Measurements from ENCODE around the gene POLR2C.

The POLR2C gene

DNA sequence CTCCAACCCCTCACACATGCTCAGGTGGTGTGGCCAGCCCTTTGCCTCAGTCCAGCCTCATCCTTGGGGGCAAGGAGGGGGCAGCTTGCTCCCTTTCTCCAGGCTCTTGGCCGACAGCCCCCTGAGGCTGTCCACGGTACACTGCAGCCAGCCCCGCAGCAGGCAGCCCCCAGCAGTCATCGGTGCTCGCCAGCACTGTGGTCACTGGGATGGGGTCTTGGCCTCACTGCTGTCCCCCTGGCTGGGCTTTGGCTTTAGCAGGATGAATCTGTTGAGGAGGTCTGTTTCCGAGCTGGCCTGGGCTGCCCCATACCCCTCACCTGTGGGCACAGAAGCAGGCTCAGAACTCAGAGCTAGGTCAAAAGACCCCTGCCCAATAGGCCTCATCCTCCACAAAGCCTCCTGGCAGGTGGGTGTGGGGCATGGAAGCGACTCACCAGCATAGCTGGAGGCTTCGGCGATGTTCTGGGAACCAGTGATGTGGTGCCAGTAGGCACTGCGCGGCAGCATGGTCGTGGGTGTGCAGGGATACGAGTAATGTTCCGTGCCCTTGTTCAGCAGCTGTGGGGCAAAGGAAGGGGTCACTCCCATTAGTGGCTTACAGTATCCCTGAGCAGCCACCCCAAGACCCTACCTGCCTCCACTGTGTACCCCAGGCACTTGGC is 10.8 kb downstream of the POLR2C start:
- H3K4me3 ChIP-seq (ENCODE audit: low read depth, low read length), result no peak overlapping the region
- TF ChIP-seq, protein P1, sequence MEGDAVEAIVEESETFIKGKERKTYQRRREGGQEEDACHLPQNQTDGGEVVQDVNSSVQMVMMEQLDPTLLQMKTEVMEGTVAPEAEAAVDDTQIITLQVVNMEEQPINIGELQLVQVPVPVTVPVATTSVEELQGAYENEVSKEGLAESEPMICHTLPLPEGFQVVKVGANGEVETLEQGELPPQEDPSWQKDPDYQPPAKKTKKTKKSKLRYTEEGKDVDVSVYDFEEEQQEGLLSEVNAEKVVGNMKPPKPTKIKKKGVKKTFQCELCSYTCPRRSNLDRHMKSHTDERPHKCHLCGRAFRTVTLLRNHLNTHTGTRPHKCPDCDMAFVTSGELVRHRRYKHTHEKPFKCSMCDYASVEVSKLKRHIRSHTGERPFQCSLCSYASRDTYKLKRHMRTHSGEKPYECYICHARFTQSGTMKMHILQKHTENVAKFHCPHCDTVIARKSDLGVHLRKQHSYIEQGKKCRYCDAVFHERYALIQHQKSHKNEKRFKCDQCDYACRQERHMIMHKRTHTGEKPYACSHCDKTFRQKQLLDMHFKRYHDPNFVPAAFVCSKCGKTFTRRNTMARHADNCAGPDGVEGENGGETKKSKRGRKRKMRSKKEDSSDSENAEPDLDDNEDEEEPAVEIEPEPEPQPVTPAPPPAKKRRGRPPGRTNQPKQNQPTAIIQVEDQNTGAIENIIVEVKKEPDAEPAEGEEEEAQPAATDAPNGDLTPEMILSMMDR (IDR thresholded peaks at IDR 0.05; ENCODE audit: low read depth, low read length), result no peak
- in situ Hi-C loops (cut with HindIII; ENCODE audit: low sequenced_read_pairs), result no loop called here
- DNase-seq (ENCODE audit: low read depth, low spot score), result no peak

DNA sequence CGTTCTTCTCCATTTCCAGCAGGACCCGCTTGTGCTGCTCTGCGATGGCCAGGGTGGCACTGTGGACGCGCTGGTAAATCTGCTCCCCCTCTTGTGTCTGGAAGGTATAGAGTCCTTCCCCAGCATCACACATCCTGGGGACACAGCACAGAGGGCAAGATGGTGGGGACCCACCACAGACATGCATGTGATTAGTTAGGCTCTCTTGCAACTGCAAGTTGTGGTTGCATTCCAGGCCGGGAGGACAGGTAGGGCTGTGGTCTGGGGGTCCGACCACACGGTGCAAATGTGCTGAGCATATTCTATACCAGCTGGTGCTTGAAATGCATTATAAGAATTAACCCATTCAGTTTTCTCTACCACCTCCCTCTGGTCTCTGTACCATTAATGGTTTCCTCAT is 11.4 kb downstream of the POLR2C start:
- DNase-seq (ENCODE audit: low read depth, low spot score), result no peak
- in situ Hi-C loops (cut with HindIII; ENCODE audit: low sequenced_read_pairs), result no loop called here
- TF ChIP-seq, protein P1 (IDR thresholded peaks at IDR 0.05; ENCODE audit: low read depth, low read length), result no peak
- no peak overlapping the region for H3K4me3 ChIP-seq (ENCODE audit: low read depth, low read length)

DNA sequence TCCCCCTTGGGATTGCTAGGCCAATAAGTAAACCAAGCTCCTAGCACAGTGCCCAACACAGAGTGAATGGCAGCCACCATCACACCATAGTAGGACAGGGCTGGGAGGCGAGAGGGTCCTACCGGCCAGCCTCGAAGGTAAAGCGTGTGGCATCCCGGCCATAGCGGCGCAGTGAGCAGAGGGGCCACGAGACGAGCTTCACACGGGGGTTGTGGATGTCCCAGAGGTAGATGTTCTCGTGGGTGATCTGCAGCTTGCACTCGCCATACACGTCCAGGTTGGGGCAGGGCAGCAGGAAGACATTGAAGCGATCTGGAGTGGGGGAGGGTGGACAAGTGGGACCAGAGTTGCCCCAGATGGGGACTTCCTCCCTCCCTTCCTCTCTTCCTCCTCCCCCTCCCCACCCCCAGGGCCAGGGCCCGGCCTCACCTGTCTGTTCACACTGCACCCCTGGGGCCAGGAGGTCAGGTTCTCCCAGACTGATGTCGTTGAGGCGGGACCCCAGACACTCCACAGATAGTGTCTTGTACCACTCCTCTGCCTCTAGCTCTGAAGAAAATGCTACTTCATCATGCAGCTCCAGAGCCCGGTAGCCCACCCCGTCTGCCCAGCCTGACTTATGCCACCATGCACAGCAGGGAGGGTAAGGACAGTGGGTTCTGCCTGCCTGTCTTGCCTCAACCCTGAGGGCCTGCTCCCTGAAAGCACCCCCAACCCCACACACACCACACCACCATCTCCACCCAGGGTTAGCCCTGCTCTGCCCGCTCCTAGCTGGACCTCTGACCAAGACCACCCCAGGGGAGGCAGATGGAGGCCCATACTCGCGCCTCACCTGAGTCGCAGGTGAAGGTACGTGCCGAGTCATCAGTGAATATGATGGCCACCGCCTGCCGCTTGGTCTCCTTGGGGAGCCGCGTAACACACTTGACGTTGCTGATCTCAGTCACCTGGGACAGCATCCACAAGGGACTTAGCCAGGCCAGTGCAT is 12.5 kb downstream of the POLR2C start:
- TF ChIP-seq, protein P1 (IDR thresholded peaks at IDR 0.05; ENCODE audit: low read depth, low read length), result no peak
- in situ Hi-C loops (cut with HindIII; ENCODE audit: low sequenced_read_pairs), result no loop called here
- no peak for DNase-seq (ENCODE audit: low read depth, low spot score)
- no peak overlapping the region for H3K4me3 ChIP-seq (ENCODE audit: low read depth, low read length)

DNA sequence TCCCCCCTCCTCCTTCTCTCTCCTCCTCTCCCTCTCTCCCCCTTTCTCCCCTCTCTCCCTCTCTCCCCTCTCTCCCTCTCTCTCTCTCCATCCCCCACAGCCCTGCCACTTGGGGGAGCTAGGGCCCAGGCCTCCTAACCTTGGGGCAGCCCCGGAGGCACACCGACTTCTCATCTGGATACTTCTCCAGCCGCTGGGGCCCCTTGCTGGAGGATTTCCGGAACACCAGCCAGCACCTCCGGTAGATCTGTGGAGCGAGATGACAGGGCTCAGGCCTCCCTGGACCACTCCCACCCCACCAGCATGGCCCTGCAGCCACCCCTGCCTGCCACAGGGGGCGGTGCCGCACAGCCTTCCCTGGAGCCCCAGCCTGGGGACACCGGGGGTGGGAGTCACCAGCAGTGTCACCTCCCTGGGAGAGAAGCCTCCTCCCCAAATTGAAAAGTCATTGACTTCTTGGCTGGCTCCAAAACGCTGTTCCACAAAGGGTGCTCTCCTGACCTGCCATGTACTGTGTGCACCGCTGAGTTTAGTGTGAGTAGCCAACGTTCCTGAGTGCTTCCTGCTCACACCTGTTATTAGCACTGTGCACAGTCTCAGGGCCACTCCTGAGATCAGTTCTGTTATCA is 13.3 kb downstream of the POLR2C start:
- TF ChIP-seq, protein P1 (IDR thresholded peaks at IDR 0.05; ENCODE audit: low read depth, low read length), result peak; percentile 84
- no peak overlapping the region for H3K4me3 ChIP-seq (ENCODE audit: low read depth, low read length)
- in situ Hi-C loops (cut with HindIII; ENCODE audit: low sequenced_read_pairs), result no loop called here
- peak; percentile 43 for DNase-seq (ENCODE audit: low read depth, low spot score)

DNA sequence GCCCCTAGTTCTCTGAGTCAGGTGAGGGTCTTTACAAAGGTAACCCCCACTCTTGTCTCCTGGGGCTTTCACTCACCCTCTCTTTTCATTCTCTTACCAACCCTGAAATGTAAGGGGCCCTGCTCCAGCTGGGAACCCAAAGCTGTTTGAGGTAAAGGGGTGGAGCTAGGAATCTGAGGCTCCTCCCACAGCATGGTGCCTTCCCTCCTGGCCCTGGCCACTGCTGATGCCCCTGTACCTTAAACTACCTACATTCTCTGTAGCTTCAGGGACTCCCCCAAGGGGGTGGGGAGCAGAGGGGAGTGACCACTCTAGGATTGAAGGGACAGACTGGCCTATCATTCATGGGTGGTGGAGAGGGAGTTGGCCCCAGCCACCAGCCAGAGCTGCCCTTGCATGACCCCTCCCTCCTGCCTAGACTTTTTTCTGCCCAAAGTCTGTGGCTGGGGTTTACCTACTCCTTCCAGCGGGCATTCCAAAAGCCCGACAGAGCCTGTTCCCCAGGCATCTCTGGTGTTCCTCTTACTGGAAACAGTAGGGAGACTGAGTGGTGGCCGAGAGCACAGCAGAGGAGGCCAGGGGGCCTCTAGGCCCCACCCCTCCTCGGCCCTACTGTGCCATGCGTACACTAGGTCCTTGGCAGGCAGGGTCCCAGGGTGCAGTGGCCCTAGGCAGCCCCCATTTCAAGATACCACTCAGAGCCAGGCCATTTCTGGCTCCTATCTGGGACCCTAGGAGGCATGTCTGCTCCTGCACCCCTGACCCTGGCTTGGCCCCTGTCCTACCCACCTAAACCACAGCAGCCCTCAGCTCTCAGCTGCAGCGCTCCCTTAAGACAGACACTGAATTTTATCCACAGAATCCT is 14.3 kb downstream of the POLR2C start:
- in situ Hi-C loops (cut with HindIII; ENCODE audit: low sequenced_read_pairs), result no loop called here
- no peak for DNase-seq (ENCODE audit: low read depth, low spot score)
- H3K4me3 ChIP-seq (ENCODE audit: low read depth, low read length), result no peak overlapping the region
- TF ChIP-seq, protein P1 (IDR thresholded peaks at IDR 0.05; ENCODE audit: low read depth, low read length), result no peak
